HG03457 (cell line): ENCODE data around the gene SLC35F6.
"Not testable (repeated sequence)": the region's sequence is repeated elsewhere in the genome, so short reads cannot be mapped to it uniquely, and the experiment has no call there.

Experiments
- ATAC-seq: cut with Tn5 transposase; IDR thresholded peaks from one replicate; pipeline ENCODE4 v1.9.1; 2021; ENCODE audit warnings: moderate number of reproducible peaks; ENCODE audit not compliant: unreplicated experiment

Gene SLC35F6

DNA sequence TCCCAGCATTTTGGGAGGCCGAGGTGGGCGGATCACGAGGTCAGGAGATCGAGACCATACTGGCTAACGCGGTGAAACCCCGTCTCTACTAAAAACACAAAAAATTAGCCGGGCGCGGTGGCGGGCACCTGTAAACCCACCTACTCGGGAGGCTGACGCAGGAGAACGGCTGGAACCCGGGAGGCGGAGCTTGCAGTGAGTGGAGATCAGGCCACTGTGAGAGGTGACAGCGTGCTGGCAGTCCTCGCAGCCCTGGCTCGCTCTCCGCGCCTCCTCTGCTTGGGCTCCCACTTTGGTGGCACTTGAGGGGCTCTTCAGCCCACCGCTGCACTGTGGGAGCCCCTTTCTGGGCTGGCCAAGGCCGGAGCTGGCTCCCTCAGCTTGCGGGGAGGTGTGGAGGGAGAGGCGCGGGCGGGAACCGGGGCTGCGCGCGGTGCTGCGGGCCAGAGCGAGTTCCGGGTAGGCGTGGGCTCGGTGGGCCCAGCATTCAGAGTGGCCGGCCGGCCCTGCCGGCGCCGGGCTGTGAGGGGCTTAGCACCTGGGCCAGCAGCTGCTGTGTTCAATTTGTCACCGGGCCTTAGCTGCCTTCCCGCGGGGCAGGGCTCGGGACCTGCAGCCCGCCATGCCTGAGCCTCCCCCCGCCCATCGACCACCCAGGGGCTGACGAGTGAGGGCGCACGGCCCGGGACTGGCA is 50.1 kb downstream of the SLC35F6 start:
- not testable (repeated sequence) for ATAC-seq

DNA sequence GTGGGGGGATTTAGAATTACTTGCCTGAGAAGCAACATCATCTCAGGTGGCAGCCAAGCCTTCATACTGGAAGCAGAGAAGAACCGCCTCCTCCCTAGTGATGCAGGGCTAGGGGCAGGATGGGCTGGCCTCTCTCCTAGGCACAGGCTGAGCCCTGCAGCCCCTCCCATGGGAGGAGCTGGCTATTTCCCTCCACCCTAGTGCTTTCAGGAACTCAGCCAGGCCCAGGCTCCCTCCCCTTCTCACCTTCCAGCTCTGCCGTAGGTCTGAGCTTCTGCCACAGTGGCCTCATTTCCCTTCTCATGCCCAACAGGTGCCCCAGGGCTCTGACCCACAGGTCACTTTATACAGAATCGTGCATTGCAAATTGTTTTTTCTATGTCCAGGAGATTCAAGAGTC is 52.8 kb downstream of the SLC35F6 start:
- no peak for ATAC-seq

DNA sequence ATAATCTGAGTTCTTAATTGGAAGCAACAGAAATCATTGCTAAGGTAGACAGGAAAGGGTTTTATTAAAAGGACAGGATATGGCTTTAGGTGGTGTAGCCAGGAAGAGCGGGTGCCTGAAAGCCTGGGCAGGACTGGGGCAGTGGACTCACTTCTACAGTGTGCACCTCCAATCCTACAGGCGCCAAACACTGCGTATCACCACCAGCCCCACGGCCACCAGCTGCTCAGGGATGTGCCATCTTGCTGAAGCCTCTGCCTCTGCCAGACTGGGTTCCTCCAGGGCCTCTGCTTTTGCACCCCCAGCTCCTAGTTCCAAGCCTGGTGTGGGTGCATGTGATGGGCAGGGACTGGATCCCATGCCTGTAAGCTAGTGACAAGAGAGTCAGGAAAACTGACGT is 54.2 kb downstream of the SLC35F6 start:
- no peak for ATAC-seq

DNA sequence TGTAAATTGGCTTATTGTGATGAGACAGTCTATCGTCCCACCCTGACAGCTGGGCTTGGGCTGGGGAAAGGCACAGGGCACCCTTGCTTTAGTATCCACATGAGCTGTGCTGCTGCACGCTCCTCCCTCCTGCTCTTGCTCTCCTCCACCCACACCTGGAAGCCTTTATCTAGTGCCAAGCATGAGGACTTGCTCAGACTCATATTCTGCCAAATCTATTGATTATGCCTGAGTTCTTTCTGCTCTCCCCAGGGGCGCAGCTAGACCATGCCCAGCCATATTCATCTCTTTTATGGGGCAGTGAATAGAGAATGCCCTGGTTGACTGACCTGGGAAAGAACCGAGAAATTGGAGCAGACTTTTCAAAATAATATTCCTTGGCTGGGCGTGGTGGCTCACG is 54.9 kb downstream of the SLC35F6 start:
- ATAC-seq = no peak

DNA sequence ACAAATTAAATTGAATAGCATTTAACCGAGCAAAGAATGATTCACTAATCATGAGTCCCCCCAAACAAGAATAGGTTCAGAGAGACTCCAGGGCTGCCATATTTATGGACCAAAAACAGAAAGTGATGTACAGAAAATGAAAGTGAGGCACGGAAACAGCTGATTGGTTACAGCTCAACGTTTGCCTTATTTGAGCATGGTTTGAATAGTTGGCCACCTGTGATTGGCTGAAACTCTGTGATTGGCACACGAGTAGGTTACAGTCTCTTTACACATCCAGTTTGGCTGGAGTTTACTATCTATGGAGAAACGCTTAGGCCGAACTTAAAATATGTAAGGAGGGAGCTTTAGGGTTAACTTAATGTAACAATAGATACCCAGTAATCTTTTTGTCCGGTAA is 56.8 kb downstream of the SLC35F6 start:
- ATAC-seq = no peak

DNA sequence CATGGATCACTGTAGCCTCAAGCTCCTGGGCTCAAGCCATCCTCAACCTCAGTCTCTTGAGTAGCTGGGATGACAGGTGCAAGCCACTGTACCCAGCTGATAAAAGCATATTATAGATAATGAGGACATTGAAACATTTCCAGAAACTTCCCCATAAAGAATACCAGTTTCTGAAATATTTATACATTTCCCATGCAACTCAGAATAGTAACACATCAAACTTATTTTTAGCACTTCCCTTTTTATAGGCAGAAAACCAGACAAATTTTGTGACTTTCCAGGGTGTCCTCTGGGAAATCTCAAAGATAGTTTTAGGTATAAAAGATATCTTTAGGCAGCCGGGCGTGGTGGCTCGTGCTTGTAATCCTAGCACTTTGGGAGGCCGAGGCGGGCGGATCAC is 58.8 kb downstream of the SLC35F6 start:
- ATAC-seq = no peak
